PC-9 (cell line): ENCODE results near the gene CYB5R4. TPM values are rescaled to one million over a fixed set of nuclear protein-coding genes. Genes with fewer than 3 reads are reported as not detected.

Experiments
- Bru-seq: library from RNA; stranded (reverse); fragments of 400-500 nt; gene quantifications from one replicate; lab custom pipeline; 2021; lab: Mats Ljungman, UMichigan
- BruChase-seq, 2 experiments: library from RNA; stranded (reverse); fragments of 400-500 nt; gene quantifications; one replicate each; lab custom pipeline; 2021; lab: Mats Ljungman, UMichigan
- BruUV-seq: library from RNA; stranded (reverse); fragments of 400-500 nt; replicated peaks from 2 replicates; lab custom pipeline; 2021; lab: Mats Ljungman, UMichigan
- CTCF ChIA-PET: fragments of 300-600 bp; sonication (Branson Sonifier 250); formaldehyde crosslinking; loops from one replicate; lab custom pipeline; 2022; ENCODE audit warnings: antibody characterized with exemption; lab: Charles Lee
- POLR2A ChIA-PET: fragments of 300-600 bp; sonication (Branson Sonifier 250); formaldehyde crosslinking; loops from one replicate; lab custom pipeline; 2022; ENCODE audit warnings: antibody characterized with exemption; ENCODE audit not compliant: unreplicated experiment; lab: Charles Lee
- DNase-seq, 2 experiments: peaks; one replicate each; pipeline versions ENCODE4 v3.0.0 to v3.0.0-alpha.2; 2015 to 2022; ENCODE audit warnings: mixed read lengths in 1 of 2
- H2AFZ ChIP-seq: fragments of 200-600 bp; sonication (generic); 2 replicates; pipeline ENCODE4 v1.8.1; 2017; ENCODE audit warnings: antibody characterized with exemption
- H3F3A ChIP-seq: fragments of 200-600 bp; sonication (generic); 2 replicates; pipeline ENCODE4 v1.8.1; 2017; ENCODE audit warnings: antibody characterized with exemption, mild to moderate bottlenecking, low read depth; ENCODE audit not compliant: insufficient read depth
- H3K27ac ChIP-seq: fragments of 200-600 bp; sonication (generic); 2 replicates; pipeline ENCODE4 v1.6.1; 2016; ENCODE audit warnings: mixed run types
- H3K27me3 ChIP-seq: fragments of 200-600 bp; sonication (generic); 2 replicates; pipeline ENCODE4 v1.6.1; 2016; ENCODE audit warnings: low read depth, mixed run types; ENCODE audit not compliant: insufficient read depth
- H3K36me3 ChIP-seq: fragments of 200-600 bp; sonication (generic); 2 replicates; pipeline ENCODE4 v1.6.1; 2016; ENCODE audit warnings: low read depth, mixed run types
- H3K4me1 ChIP-seq: fragments of 200-600 bp; sonication (generic); replicated peaks from 2 replicates; pipeline ENCODE4 v1.6.1; 2016; ENCODE audit warnings: mixed run types; ENCODE audit not compliant: insufficient read depth
- H3K4me2 ChIP-seq: fragments of 200-600 bp; sonication (generic); 2 replicates; pipeline ENCODE4 v1.6.1; 2017; ENCODE audit warnings: mixed run types
- H3K4me3 ChIP-seq: fragments of 200-600 bp; sonication (generic); 2 replicates; pipeline ENCODE4 v1.6.1; 2016; ENCODE audit warnings: mixed run types
- H3K79me2 ChIP-seq: fragments of 200-600 bp; sonication (generic); 2 replicates; pipeline ENCODE4 v1.6.1; 2017; ENCODE audit warnings: low read depth, mixed run types
- H3K9me2 ChIP-seq: fragments of 200-600 bp; sonication (generic); 2 replicates; pipeline ENCODE4 v1.8.1; 2017; ENCODE audit warnings: mild to moderate bottlenecking; ENCODE audit not compliant: insufficient read depth
- H3K9me3 ChIP-seq: fragments of 200-600 bp; sonication (generic); 2 replicates; pipeline ENCODE4 v1.8.1; 2016; ENCODE audit warnings: low read depth; ENCODE audit not compliant: insufficient read depth
- H4K20me1 ChIP-seq: fragments of 200-600 bp; sonication (generic); 2 replicates; pipeline ENCODE4 v1.8.1; 2017; ENCODE audit not compliant: insufficient read depth
- CTCF ChIP-seq: fragments of 200-600 bp; sonication (generic); conservative IDR thresholded peaks from 2 replicates; pipeline ENCODE4 v1.6.1; 2017; ENCODE audit warnings: mixed run types, antibody characterized with exemption, mild to moderate bottlenecking, moderate library complexity
- EZH2 ChIP-seq: fragments of 200-600 bp; sonication (generic); IDR thresholded peaks from 2 replicates; pipeline ENCODE4 v1.8.0; 2017; ENCODE audit warnings: antibody characterized with exemption, low read depth
- intact Hi-C: fragments of 100-400 bp; cut with micrococcal nuclease; formaldehyde crosslinking; loops from one replicate; pipeline ENCODE4 v1.10.0; 2022; ENCODE audit not compliant: unreplicated experiment
- long read RNA-seq: library from polyadenylated mRNA; stranded (forward); transcript quantifications from one replicate; pipeline ENCODE4 v2.0.0, GENCODE V29; 2022
- total RNA-seq: library from RNA; stranded (reverse); gene quantifications from 2 replicates; pipeline ENCODE4 v1.2.3, GENCODE V29; 2021

CYB5R4 gene
- total RNA-seq (15.3 and 22.7 TPM in 2 replicates), Bru-seq, nascent RNA (percentile 73 among the genes with signal in this experiment), BruChase-seq, experiment 1, labeled RNA remaining after a 2-hour chase (percentile 64 among the genes with signal in this experiment), BruChase-seq, experiment 2, labeled RNA remaining after a 6-hour chase (percentile 61 among the genes with signal in this experiment)
- long read RNA-seq, full-length matches to known transcripts: 32 of 48 reads
- long read RNA-seq, partial matches to known transcripts: 6 of 48 reads
- long read RNA-seq, other reads (novel, unspliced or antisense): 10 of 48 reads

GRCh38 chr6:83859410-83860358, at the start of gene CYB5R4:
Gene CYB5R4 (plus strand): TSS chr6:83859689. CDS start chr6:83859783, 94 bp downstream.
- BruUV-seq: no TSS peak
- Histone ChIP-seq H3F3A (peaks cover 4% of the 10 kb centered on the region; the same call in 1 of the 2 replicates), H3K4me2 (peak within 1 kb of the TSS; percentile 92), H3K79me2 (peaks cover 33% of the 10 kb centered on the region), H4K20me1 (no peaks in the 10 kb centered on the region), H3K4me3 (peak within 1 kb of the TSS; percentile 87), H3K4me1 (peaks cover 17% of the 10 kb centered on the region), H3K27me3 (no peaks in the 10 kb centered on the region), H3K9me2 (no peaks in the 10 kb centered on the region), H3K9me3 (no peaks in the 10 kb centered on the region), H3K27ac (peak within 1 kb of the TSS; percentile 18; the same call in 1 of the 2 replicates), H3K36me3 (peaks cover 6% of the 10 kb centered on the region; the same call in 1 of the 2 replicates), H2AFZ (peak within 1 kb of the TSS; percentile 93)
- POLR2A ChIA-PET: interaction anchor here (0.6 to 0.9 kb wide), 4 partner anchors 8 to 1674 kb away, joined by 3 to 9 read pairs (median 5); no protein-coding TSS in a partner anchor
- TF ChIP-seq EZH2 (no peak), CTCF (peak; percentile 53; the same call in 1 of the 2 replicates)
- DNase-seq: peak; percentile 83 to 95
- CTCF ChIA-PET: no interaction called here
- intact Hi-C loops: loop anchor here (5.0 to 10.0 kb wide), 3 partner anchors 42 to 795 kb away; partner anchors contain the start of genes DOP1A and UBE3D

GRCh38 chr6:83812595-83812994, 46.9 kb upstream of the CYB5R4 start:
- CTCF ChIA-PET: no interaction called here
- peaks cover 8% of the 10 kb centered on the region; the same call in 1 of the 2 replicates for H3K4me1 ChIP-seq
- no peaks in the 10 kb centered on the region for H3K36me3 ChIP-seq
- peaks cover 3% of the 10 kb centered on the region; the same call in 1 of the 2 replicates for H3F3A ChIP-seq
- no TSS peak for BruUV-seq
- no peak overlapping the region for H3K4me2 ChIP-seq
- H3K79me2 ChIP-seq: no peaks in the 10 kb centered on the region
- no peak overlapping the region for H3K27ac ChIP-seq
- H3K27me3 ChIP-seq: no peaks in the 10 kb centered on the region
- POLR2A ChIA-PET: no interaction called here
- DNase-seq: no peak
- no peak overlapping the region for H2AFZ ChIP-seq
- no peaks in the 10 kb centered on the region for H4K20me1 ChIP-seq
- intact Hi-C loops: no loop called here
- H3K9me2 ChIP-seq: no peaks in the 10 kb centered on the region
- no peak overlapping the region for H3K4me3 ChIP-seq
- H3K9me3 ChIP-seq: no peaks in the 10 kb centered on the region
- TF ChIP-seq CTCF (no peak), EZH2 (no peak)
